ENCODE data around the gene TCTN3.

Gene TCTN3

DNA sequence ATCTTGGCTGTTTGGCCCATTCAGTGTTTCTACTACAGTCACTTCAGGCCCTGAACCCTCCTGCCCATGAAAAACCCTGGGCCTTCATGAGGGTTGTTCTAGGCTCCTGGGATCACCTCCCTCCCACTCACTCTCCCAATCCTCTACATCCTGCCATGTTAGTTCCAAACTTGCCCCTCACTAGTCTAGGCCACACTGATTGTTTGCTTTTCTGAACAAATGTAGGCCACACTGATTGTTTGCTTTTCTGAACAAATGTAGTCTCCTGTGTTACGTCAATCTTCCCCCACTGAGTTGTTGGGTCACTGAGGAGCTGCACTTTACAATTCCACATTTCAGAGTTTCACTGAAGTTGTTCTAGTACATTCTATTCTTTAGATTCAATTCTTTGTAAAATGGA lies 31.9 kb downstream of the TCTN3 start:
- no peaks in the 10 kb centered on the region for H3K9me3 ChIP-seq (ENCODE audit: control insufficient read depth, insufficient read depth, low read depth, low read length)
- ChIA-PET CTCF (no interaction called here), POLR2A (no interaction called here)
- H3K4me3 ChIP-seq (ENCODE audit: low read depth, low read length) = no peak overlapping the region
- peaks cover 0 to 16% of the 10 kb centered on the region in 2 experiments; a peak in 1 of 3 replicates for H3K36me3 ChIP-seq (ENCODE audit: control insufficient read depth in 2 of 2, insufficient read depth in 1 of 2, low read length in 2 of 2)
- H3K27ac ChIP-seq (ENCODE audit: extremely low read depth, low read depth, low read length) = no peak overlapping the region
- TF ChIP-seq ZNF2 (tag by site-specific recombination; IDR thresholded peaks at IDR 0.05) (no peak), ZNF433 (tag by site-specific recombination; IDR thresholded peaks at IDR 0.05; ENCODE audit: low read depth) (no peak), GLIS1 (tag by site-specific recombination; IDR thresholded peaks at IDR 0.05) (peak; percentile 66; the same call in 1 of the 2 replicates)
- H3K4me1 ChIP-seq (ENCODE audit: control insufficient read depth, insufficient read depth, low read length) = no peaks in the 10 kb centered on the region; the same call in 1 of the 2 replicates

- H3K27ac ChIP-seq (ENCODE audit: extremely low read depth, low read depth, low read length) = no peak overlapping the region
- CTCF ChIA-PET = interaction anchor here (0.6 to 1.3 kb wide), 3 partner anchors 33 to 216 kb away, joined by 3 to 4 read pairs (median 3); partner anchors contain the start of gene TCTN3
- no peaks in the 10 kb centered on the region; the same call in 1 of the 2 replicates for H3K4me1 ChIP-seq (ENCODE audit: control insufficient read depth, insufficient read depth, low read length)
- TF ChIP-seq PRDM1 (tag by site-specific recombination; IDR thresholded peaks at IDR 0.05) (no peak), HOXC10 (CRISPR knock-in tag; IDR thresholded peaks at IDR 0.05) (no peak), ZXDB (tag by site-specific recombination; IDR thresholded peaks at IDR 0.05) (no peak), ZNF585B (tag by site-specific recombination; IDR thresholded peaks at IDR 0.05) (no peak), ZNF311 (tag by site-specific recombination; IDR thresholded peaks at IDR 0.05; ENCODE audit: borderline replicate concordance) (no peak)
- TF ChIP-seq, protein P1, sequence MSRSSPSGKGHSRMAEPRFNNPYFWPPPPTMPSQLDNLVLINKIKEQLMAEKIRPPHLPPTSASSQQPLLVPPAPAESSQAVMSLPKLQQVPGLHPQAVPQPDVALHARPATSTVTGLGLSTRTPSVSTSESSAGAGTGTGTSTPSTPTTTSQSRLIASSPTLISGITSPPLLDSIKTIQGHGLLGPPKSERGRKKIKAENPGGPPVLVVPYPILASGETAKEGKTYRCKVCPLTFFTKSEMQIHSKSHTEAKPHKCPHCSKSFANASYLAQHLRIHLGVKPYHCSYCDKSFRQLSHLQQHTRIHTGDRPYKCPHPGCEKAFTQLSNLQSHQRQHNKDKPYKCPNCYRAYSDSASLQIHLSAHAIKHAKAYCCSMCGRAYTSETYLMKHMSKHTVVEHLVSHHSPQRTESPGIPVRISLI (tag by site-specific recombination; IDR thresholded peaks at IDR 0.05) = no peak
- H3K4me3 ChIP-seq (ENCODE audit: low read depth, low read length) = no peak overlapping the region
- H3K9me3 ChIP-seq (ENCODE audit: control insufficient read depth, insufficient read depth, low read depth, low read length) = no peaks in the 10 kb centered on the region
- peaks cover 0 to 16% of the 10 kb centered on the region in 2 experiments; a peak in 1 of 3 replicates for H3K36me3 ChIP-seq (ENCODE audit: control insufficient read depth in 2 of 2, insufficient read depth in 1 of 2, low read length in 2 of 2)
- POLR2A ChIA-PET = no interaction called here
Observed at GRCh38 chr10:95660283-95660682, 33.4 kb downstream of the TCTN3 start.

DNA sequence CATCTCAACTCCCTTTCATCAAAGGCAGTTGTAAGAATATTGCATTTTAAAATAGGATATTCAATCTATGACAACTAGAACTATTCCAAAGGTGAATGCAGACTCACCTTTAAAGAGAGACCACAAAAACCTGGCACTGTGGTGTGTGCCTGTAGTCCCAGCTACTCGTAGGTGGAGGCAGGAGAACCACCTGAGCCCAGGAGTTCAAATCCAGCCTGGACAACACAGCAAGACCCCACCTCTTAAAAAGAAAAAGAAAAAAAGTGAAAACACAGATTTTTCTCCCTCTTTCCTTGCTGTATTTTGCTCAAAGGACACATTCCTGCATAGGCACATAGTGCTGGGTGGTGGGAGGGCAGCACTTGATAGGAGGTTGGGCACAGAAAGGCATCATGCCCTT lies 36.5 kb downstream of the TCTN3 start:
- H3K4me3 ChIP-seq (ENCODE audit: low read depth, low read length) = no peak overlapping the region
- no peaks in the 10 kb centered on the region; the same call in 1 of the 2 replicates for H3K4me1 ChIP-seq (ENCODE audit: control insufficient read depth, insufficient read depth, low read length)
- TF ChIP-seq ZNF404 (tag by site-specific recombination; IDR thresholded peaks at IDR 0.05) = no peak
- peak; percentile 95 for TF ChIP-seq ZNF121 (tag by site-specific recombination; IDR thresholded peaks at IDR 0.05)
- peaks cover 9 to 16% of the 10 kb centered on the region in 2 experiments for H3K36me3 ChIP-seq (ENCODE audit: control insufficient read depth in 2 of 2, insufficient read depth in 1 of 2, low read length in 2 of 2)
- no peak overlapping the region for H3K27ac ChIP-seq (ENCODE audit: extremely low read depth, low read depth, low read length)
- ChIA-PET CTCF (interaction anchor here (0.5 to 1.2 kb wide), 2 partner anchors 36 to 37 kb away, joined by 3 to 5 read pairs; partner anchors contain the start of gene TCTN3), POLR2A (no interaction called here)
- H3K9me3 ChIP-seq (ENCODE audit: control insufficient read depth, insufficient read depth, low read depth, low read length) = no peaks in the 10 kb centered on the region

DNA sequence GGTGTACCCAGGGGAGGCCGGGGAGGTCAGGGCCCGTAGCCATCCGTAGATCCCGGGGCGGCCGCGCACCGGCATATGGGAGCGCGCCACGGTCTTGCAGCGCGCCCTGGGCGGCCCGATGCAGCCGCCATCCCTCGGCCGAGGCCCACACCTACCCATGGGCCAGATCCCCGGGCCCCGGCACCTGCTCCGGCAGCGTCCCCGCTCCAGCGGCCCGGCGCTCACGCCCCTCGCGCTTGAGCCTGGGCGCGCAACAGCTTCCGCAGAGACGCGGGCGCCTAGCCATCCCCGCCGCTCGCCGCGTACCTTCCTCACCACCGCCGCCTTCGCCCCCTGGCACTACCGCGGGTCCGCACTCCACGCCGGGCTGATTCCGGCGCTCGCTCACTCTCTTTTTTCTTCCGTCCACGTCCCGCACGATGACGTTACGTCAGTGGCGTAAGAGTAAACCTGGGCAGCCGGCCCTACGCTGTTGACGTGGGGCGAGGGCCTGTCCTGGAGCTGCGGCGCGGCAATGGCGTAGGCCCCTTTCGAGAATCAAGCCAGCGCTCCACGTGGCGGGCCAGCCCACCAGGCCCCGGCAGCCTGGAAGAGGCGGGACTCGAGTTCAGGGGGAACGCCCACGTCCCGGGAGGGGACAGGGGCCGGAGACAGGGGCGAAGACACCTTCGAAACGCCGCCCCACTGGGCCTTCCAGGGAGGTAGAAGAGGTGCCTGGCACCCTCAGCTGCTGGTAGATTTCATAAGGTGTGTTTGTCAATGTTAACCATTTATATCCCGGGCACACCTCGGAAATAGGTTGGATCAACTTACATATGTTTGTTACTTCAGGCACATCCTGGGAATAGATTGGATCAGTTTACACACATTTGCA lies 37.2 kb downstream of the TCTN3 start, which contains the start of gene ALDH18A1:
Gene ALDH18A1, minus strand, starts transcription at position 421 of the 874 bp plus-strand sequence. CDS start 3,334 bp downstream, outside the sequence.
- ChIA-PET POLR2A (no interaction called here), CTCF (interaction anchor here (0.9 to 1.2 kb wide), 2 partner anchors 37 to 170 kb away, joined by 3 to 5 read pairs; partner anchors contain the start of gene TCTN3)
- Histone ChIP-seq H3K27ac (ENCODE audit: extremely low read depth, low read depth, low read length) (peak within 1 kb of the TSS; percentile 82), H3K36me3 (ENCODE audit: control insufficient read depth in 2 of 2, insufficient read depth in 1 of 2, low read length in 2 of 2) (peaks cover 16 to 24% of the 10 kb centered on the region in 2 experiments), H3K4me1 (ENCODE audit: control insufficient read depth, insufficient read depth, low read length) (no peaks in the 10 kb centered on the region; the same call in 1 of the 2 replicates), H3K9me3 (ENCODE audit: control insufficient read depth, insufficient read depth, low read depth, low read length) (no peaks in the 10 kb centered on the region), H3K4me3 (ENCODE audit: low read depth, low read length) (peak within 1 kb of the TSS; percentile 97)
- TF ChIP-seq ZBTB8A (tag by site-specific recombination; IDR thresholded peaks at IDR 0.05) = peak; percentile 53
- TF ChIP-seq HOXA7 (CRISPR knock-in tag; IDR thresholded peaks at IDR 0.05; ENCODE audit: borderline replicate concordance) = no peak
- TF ChIP-seq, protein P2, sequence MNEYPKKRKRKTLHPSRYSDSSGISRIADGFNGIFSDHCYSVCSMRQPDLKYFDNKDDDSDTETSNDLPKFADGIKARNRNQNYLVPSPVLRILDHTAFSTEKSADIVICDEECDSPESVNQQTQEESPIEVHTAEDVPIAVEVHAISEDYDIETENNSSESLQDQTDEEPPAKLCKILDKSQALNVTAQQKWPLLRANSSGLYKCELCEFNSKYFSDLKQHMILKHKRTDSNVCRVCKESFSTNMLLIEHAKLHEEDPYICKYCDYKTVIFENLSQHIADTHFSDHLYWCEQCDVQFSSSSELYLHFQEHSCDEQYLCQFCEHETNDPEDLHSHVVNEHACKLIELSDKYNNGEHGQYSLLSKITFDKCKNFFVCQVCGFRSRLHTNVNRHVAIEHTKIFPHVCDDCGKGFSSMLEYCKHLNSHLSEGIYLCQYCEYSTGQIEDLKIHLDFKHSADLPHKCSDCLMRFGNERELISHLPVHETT (tag by site-specific recombination; IDR thresholded peaks at IDR 0.05) = no peak
- TF ChIP-seq ZNF792 (tag by site-specific recombination; IDR thresholded peaks at IDR 0.05) = no peak
- TF ChIP-seq BCL11B (tag by site-specific recombination; IDR thresholded peaks at IDR 0.05; ENCODE audit: low read depth) = no peak
- TF ChIP-seq GLI4 (tag by site-specific recombination; IDR thresholded peaks at IDR 0.05) = no peak
- no peak for TF ChIP-seq ZNF677 (tag by site-specific recombination; IDR thresholded peaks at IDR 0.05)
- TF ChIP-seq, protein P3, sequence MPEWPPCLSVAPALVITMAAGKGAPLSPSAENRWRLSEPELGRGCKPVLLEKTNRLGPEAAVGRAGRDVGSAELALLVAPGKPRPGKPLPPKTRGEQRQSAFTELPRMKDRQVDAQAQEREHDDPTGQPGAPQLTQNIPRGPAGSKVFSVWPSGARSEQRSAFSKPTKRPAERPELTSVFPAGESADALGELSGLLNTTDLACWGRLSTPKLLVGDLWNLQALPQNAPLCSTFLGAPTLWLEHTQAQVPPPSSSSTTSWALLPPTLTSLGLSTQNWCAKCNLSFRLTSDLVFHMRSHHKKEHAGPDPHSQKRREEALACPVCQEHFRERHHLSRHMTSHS (tag by site-specific recombination; IDR thresholded peaks at IDR 0.05) = no peak
- peak; percentile 58; the same call in 1 of the 2 replicates for TF ChIP-seq ZNF423 (tag by site-specific recombination; IDR thresholded peaks at IDR 0.05)
- TF ChIP-seq ZNF654 (tag by site-specific recombination; IDR thresholded peaks at IDR 0.05; ENCODE audit: low read depth) = no peak
- TF ChIP-seq, protein P4, sequence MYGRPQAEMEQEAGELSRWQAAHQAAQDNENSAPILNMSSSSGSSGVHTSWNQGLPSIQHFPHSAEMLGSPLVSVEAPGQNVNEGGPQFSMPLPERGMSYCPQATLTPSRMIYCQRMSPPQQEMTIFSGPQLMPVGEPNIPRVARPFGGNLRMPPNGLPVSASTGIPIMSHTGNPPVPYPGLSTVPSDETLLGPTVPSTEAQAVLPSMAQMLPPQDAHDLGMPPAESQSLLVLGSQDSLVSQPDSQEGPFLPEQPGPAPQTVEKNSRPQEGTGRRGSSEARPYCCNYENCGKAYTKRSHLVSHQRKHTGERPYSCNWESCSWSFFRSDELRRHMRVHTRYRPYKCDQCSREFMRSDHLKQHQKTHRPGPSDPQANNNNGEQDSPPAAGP (tag by site-specific recombination; IDR thresholded peaks at IDR 0.05) = peak; percentile 47; the same call in 1 of the 2 replicates
- TF ChIP-seq HOXD13 (CRISPR knock-in tag; IDR thresholded peaks at IDR 0.05; ENCODE audit: borderline replicate concordance) = no peak

All from HEK293 (cell line).